DND-41 (cell line): Measurements from ENCODE around the gene OSGEP.

Source experiments
- EZH2 ChIP-seq: IDR thresholded peaks from 3 replicates; pipeline ENCODE4 v1.6.1; 2012; ENCODE audit warnings: borderline replicate concordance, low read depth, mild to moderate bottlenecking, moderate library complexity, low read length, inconsistent platforms; ENCODE audit not compliant: severe bottlenecking
- TF ChIP-seq, protein P1 (sequence below): IDR thresholded peaks from 2 replicates; pipeline ENCODE4 v1.5.1; 2012; ENCODE audit warnings: borderline replicate concordance, low read length, moderate library complexity, mild to moderate bottlenecking; ENCODE audit not compliant: poor library complexity, severe bottlenecking; ENCODE audit errors: extremely low read depth

DNA sequence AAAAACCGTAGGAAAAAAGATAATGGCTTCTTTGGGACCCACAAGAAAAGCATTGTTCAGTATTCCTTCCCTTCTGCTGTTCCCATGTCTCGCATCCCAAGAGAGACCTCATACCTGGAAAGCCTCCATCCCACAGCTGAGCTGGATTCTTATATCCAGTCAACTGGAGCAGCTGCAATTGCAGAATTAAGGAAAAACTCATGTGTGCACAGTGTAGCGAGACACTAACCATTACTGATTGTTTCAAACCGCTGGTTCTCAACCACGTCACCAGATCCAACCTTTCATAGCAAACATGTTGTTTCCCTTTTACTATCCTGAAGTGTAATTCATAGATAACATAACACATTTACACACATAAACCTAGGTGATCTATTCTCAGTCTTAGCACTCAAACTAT is 45.3 kb upstream of the OSGEP start:
- TF ChIP-seq, protein P1, sequence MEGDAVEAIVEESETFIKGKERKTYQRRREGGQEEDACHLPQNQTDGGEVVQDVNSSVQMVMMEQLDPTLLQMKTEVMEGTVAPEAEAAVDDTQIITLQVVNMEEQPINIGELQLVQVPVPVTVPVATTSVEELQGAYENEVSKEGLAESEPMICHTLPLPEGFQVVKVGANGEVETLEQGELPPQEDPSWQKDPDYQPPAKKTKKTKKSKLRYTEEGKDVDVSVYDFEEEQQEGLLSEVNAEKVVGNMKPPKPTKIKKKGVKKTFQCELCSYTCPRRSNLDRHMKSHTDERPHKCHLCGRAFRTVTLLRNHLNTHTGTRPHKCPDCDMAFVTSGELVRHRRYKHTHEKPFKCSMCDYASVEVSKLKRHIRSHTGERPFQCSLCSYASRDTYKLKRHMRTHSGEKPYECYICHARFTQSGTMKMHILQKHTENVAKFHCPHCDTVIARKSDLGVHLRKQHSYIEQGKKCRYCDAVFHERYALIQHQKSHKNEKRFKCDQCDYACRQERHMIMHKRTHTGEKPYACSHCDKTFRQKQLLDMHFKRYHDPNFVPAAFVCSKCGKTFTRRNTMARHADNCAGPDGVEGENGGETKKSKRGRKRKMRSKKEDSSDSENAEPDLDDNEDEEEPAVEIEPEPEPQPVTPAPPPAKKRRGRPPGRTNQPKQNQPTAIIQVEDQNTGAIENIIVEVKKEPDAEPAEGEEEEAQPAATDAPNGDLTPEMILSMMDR, result no peak
- TF ChIP-seq EZH2, result no peak
